Smooth muscle cell (in vitro differentiated cells): ENCODE measurements around the gene CIROP. TPM values are rescaled to one million over a fixed set of nuclear protein-coding genes. Genes with fewer than 3 reads are reported as not detected.

Experiments
- DNase-seq: peaks from one replicate; lab custom pipeline; 2025; ENCODE audit not compliant: unreplicated experiment; lab: John Stamatoyannopoulos, UW
- H2AFZ ChIP-seq: fragments of 200-600 bp; sonication (generic); 2 replicates; pipeline ENCODE4 v1.6.0; 2016; ENCODE audit warnings: antibody characterized with exemption, low read depth, mild to moderate bottlenecking
- H3F3A ChIP-seq: fragments of 200-600 bp; sonication (generic); 2 replicates; pipeline ENCODE4 v1.6.0; 2017; ENCODE audit warnings: antibody characterized with exemption, low read depth
- H3K27ac ChIP-seq: fragments of 200-600 bp; sonication (generic); 2 replicates; pipeline ENCODE4 v1.5.1; 2016; ENCODE audit warnings: low read depth, mild to moderate bottlenecking
- H3K27me3 ChIP-seq: fragments of 200-600 bp; sonication (generic); 2 replicates; pipeline ENCODE4 v1.6.1; 2016; ENCODE audit warnings: low read depth, mild to moderate bottlenecking
- H3K36me3 ChIP-seq: fragments of 200-600 bp; sonication (generic); 2 replicates; pipeline ENCODE4 v1.5.1; 2016; ENCODE audit warnings: low read depth
- H3K4me1 ChIP-seq: fragments of 200-600 bp; sonication (generic); 2 replicates; pipeline ENCODE4 v1.5.1; 2016; ENCODE audit warnings: low read depth
- H3K4me2 ChIP-seq: fragments of 200-600 bp; sonication (generic); 2 replicates; pipeline ENCODE4 v1.6.0; 2016; ENCODE audit warnings: mild to moderate bottlenecking
- H3K4me3 ChIP-seq: fragments of 200-600 bp; sonication (generic); 2 replicates; pipeline ENCODE4 v1.5.1; 2016; ENCODE audit warnings: mild to moderate bottlenecking
- H3K79me2 ChIP-seq: fragments of 200-600 bp; sonication (generic); 2 replicates; pipeline ENCODE4 v1.6.0; 2016; ENCODE audit warnings: low read depth, mild to moderate bottlenecking
- H3K9ac ChIP-seq: fragments of 200-600 bp; sonication (generic); 2 replicates; pipeline ENCODE4 v1.6.0; 2016; ENCODE audit warnings: low read depth
- H3K9me3 ChIP-seq: fragments of 200-600 bp; sonication (generic); replicated peaks from 2 replicates; pipeline ENCODE4 v1.5.1; 2016; ENCODE audit warnings: low read depth
- H4K20me1 ChIP-seq: fragments of 200-600 bp; sonication (generic); 2 replicates; pipeline ENCODE4 v1.6.0; 2016; ENCODE audit warnings: low read depth
- WGBS: methylation state at CpG from one replicate; pipeline ENCODE4 v1.1.7; 2016; ENCODE audit warnings: low lambda C conversion rate; 5-methylcytosine and 5-hydroxymethylcytosine counted together
- polyA plus RNA-seq: library from polyadenylated mRNA; unstranded; fragments of >200 nt; fragmentation: Nextera tagmentation; extraction: Ambion mirVana; gene quantifications from 2 replicates; pipeline ENCODE4 v1.2.1, GENCODE V29; 2016
- total RNA-seq: library from RNA; depleted of rRNA; stranded (reverse); fragments of >200 nt; gene quantifications from 2 replicates; pipeline ENCODE4 v1.2.3, GENCODE V29; 2014
- TF ChIP-seq, protein P1 (sequence below): fragments of 200-600 bp; sonication (generic); IDR thresholded peaks from 2 replicates; pipeline ENCODE4 v1.5.1; 2017; ENCODE audit warnings: borderline replicate concordance, mild to moderate bottlenecking, antibody characterized with exemption; ENCODE audit not compliant: insufficient read depth, poor library complexity, severe bottlenecking

The CIROP gene
- total and polyA plus RNA-seq, 2 experiments from 2014 or later: not detected

DNA sequence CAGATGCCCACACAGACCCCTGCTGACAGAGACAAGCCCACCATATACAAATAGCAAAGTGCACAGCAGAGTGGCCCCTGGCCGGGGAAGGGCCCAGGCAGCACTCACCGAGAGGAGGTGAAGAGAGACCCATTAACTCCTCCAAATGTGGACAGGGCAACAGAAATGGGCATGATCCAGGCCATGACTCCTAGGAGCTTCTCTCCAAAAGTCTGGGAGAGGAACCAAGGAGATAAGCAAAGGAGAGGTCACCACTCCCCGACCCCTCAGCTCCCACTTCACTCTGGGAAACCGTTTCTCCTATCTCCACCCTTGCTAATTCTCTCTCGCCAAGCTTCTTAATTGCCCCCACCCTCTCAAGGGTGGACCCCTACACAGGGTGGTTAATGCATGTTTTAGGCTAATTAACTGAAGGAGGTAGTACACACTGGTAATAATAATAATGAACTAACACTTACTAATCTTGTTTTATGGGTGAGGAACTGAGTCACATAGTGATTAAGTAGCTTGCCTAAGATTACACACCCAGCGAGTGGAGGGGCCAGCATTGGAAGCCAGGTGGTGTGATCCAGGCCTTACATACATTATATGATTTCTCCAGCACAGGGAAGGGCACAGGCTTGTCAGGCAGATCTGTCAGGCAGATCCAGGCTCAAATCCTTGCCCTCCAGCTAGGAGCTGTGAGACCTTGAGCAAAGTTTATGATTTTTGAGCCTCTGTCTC, 33.2 kb upstream of the CIROP start:
- Histone ChIP-seq H3K4me2 (peak overlapping the region; percentile 12), H3K4me3 (no peak overlapping the region), H3F3A (no peaks in the 10 kb centered on the region), H3K36me3 (no peaks in the 10 kb centered on the region), H3K27me3 (no peaks in the 10 kb centered on the region), H3K4me1 (no peaks in the 10 kb centered on the region), H2AFZ (no peak overlapping the region), H4K20me1 (no peaks in the 10 kb centered on the region), H3K27ac (no peak overlapping the region), H3K9ac (no peak overlapping the region), H3K9me3 (no peaks in the 10 kb centered on the region), H3K79me2 (no peaks in the 10 kb centered on the region)
- 68% methylated on average over 6 of the region's 6 CpGs for WGBS
- DNase-seq: no peak
- TF ChIP-seq, protein P1, sequence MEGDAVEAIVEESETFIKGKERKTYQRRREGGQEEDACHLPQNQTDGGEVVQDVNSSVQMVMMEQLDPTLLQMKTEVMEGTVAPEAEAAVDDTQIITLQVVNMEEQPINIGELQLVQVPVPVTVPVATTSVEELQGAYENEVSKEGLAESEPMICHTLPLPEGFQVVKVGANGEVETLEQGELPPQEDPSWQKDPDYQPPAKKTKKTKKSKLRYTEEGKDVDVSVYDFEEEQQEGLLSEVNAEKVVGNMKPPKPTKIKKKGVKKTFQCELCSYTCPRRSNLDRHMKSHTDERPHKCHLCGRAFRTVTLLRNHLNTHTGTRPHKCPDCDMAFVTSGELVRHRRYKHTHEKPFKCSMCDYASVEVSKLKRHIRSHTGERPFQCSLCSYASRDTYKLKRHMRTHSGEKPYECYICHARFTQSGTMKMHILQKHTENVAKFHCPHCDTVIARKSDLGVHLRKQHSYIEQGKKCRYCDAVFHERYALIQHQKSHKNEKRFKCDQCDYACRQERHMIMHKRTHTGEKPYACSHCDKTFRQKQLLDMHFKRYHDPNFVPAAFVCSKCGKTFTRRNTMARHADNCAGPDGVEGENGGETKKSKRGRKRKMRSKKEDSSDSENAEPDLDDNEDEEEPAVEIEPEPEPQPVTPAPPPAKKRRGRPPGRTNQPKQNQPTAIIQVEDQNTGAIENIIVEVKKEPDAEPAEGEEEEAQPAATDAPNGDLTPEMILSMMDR: no peak

DNA sequence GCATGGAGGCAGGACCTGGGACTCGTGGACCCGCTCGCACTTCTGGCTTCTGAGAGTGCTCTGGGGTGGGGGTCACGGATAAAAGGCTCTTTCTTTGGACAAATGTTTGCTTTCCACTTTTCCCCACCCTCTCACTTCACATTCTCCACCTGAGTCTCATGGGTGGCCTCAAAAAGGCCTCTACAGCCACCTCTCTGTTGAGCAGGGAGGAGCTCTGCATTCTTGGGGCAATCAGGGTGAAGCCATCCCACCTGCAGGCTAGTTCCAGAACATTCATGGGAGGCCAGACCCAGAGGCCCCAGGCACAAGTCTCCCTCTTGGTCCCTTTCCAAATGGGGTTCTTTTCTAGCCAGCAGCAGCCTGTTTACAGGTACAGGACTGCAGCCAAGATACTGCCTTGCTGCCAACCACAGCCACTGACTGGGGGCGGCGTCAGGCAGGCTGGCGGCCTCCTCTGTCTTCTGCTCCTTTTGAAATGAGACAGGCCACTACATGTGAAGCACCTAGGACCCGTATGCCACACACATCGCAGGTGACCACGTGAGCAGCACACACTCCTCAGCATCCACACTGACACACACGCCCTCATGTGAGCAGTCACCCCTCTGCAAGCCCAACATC, 32.5 kb upstream of the CIROP start:
- 98% methylated on average over 10 of the region's 11 CpGs for WGBS
- Histone ChIP-seq H3K27me3 (no peaks in the 10 kb centered on the region), H3K27ac (no peak overlapping the region), H3F3A (no peaks in the 10 kb centered on the region), H3K36me3 (no peaks in the 10 kb centered on the region), H3K4me1 (no peaks in the 10 kb centered on the region), H3K4me3 (no peak overlapping the region), H3K9ac (no peak overlapping the region), H2AFZ (no peak overlapping the region), H3K9me3 (no peaks in the 10 kb centered on the region), H3K79me2 (no peaks in the 10 kb centered on the region), H3K4me2 (no peak overlapping the region), H4K20me1 (no peaks in the 10 kb centered on the region)
- DNase-seq: no peak
- TF ChIP-seq, protein P1: no peak

DNA sequence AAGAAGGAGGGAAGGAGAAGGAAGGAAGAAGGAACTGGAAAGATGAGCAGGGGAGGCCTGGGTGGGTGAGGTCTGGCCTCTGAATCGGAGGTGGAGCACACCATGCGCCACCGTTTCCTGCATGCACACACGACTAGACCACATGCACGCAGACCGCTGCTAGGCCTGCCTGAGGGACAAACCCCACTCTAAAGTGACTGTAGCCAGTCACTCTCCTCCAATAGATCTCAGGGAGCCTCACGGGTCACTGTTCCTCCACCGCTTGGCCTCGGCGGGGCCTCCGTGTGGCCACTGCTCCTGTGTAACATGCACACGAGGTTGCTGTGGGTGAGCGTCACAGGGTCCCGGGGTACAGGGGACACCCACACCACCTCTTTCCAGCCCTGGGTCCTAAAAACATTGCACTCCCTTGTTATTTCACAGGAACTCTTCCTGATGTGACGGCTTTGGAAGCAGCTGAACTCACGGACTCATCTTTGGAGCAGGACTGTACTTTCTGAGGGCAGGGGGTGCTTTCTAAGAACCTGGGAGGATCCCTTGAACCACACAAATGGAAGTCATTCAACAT, 31.9 kb upstream of the CIROP start:
- H3K9me3 ChIP-seq: no peaks in the 10 kb centered on the region
- no peaks in the 10 kb centered on the region for H3K36me3 ChIP-seq
- no peaks in the 10 kb centered on the region for H3F3A ChIP-seq
- no peak overlapping the region for H3K4me2 ChIP-seq
- H3K79me2 ChIP-seq: no peaks in the 10 kb centered on the region
- TF ChIP-seq, protein P1: no peak
- no peak overlapping the region for H2AFZ ChIP-seq
- H3K27me3 ChIP-seq: no peaks in the 10 kb centered on the region
- no peak overlapping the region for H3K4me3 ChIP-seq
- H3K27ac ChIP-seq: no peak overlapping the region
- 89% methylated on average over 16 of the region's 16 CpGs for WGBS
- no peak for DNase-seq
- H3K9ac ChIP-seq: no peak overlapping the region
- H4K20me1 ChIP-seq: no peaks in the 10 kb centered on the region
- H3K4me1 ChIP-seq: no peaks in the 10 kb centered on the region
